ENCODE measurements around the gene CHI3L1. TPM values are rescaled to one million over a fixed set of nuclear protein-coding genes. Genes with fewer than 3 reads are reported as not detected.
A peak's percentile ranks its signal among the peaks of the same experiment; 100 is the strongest.

The CHI3L1 gene
- total RNA-seq, 1 experiment from 2014 or later: not detected

GRCh38 chr1:203181586-203182386 lies 4.7 kb downstream of the CHI3L1 start:
- DNase-seq (ENCODE audit: low read depth): no peak

GRCh38 chr1:203180611-203181330 lies 5.7 kb downstream of the CHI3L1 start:
- DNase-seq (ENCODE audit: low read depth): no peak

DNA sequence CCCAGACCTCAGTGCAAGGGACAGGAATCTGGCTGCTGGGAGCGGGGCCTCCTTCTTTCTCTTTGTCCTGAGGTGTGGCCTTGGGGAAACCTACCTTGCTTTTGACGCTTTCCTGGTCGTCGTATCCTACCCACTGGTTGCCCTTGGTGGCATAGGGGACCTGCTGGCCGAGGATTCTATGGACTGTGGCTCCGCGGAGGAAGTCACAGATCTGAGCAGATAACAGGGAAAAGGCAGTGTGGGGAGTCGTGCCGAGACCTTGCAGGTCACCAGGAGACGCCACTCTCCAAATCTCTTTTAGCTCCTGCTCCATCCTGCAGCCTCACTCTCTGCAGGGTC lies 6.9 kb downstream of the CHI3L1 start:
- DNase-seq (ENCODE audit: low read depth): no peak

GRCh38 chr1:203178821-203179666 lies 7.5 kb downstream of the CHI3L1 start:
- DNase-seq (ENCODE audit: low read depth): no peak

DNA sequence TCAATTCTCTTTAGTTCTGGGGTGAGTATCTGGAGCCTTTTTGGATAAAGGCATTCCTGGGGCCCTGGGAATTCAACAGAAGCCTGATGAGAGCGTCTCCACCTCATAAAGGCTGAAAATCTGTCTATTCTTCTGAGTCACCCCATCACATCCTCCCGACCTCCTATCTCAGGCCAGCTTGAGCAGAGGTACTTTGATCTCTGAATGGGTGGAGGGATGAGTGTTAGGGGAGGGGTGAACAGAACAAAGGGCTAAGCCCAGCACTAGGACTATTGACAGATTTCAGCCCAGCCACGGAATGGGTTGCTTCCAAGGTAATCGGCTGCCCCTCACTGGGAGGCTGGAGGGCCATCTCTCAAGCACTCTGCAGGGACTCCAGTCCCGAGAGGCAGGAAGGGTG lies 8.4 kb downstream of the CHI3L1 start:
- peak; percentile 61 for DNase-seq (ENCODE audit: low read depth)

GRCh38 chr1:203177470-203178039 lies 8.9 kb downstream of the CHI3L1 start:
- peak; percentile 75 for DNase-seq (ENCODE audit: low read depth)

DNA sequence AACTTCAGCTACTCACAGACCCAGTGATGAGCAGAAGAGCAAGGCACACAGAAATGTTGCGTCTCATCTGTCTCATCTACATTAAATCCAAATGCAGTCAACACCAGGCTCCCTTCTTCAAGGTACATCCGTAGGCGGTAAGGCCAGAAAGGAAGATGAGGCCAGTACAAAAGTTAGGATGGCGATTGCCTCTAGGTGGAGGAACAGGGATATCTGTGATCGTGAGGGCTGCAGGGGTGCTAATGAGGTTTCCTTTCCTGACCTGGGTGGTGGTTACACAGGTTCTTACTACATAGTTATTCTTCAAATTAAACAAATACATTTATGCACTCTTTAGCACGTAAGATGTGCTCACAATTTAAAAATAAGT lies 9.5 kb downstream of the CHI3L1 start:
- DNase-seq (ENCODE audit: low read depth): no peak

DNA sequence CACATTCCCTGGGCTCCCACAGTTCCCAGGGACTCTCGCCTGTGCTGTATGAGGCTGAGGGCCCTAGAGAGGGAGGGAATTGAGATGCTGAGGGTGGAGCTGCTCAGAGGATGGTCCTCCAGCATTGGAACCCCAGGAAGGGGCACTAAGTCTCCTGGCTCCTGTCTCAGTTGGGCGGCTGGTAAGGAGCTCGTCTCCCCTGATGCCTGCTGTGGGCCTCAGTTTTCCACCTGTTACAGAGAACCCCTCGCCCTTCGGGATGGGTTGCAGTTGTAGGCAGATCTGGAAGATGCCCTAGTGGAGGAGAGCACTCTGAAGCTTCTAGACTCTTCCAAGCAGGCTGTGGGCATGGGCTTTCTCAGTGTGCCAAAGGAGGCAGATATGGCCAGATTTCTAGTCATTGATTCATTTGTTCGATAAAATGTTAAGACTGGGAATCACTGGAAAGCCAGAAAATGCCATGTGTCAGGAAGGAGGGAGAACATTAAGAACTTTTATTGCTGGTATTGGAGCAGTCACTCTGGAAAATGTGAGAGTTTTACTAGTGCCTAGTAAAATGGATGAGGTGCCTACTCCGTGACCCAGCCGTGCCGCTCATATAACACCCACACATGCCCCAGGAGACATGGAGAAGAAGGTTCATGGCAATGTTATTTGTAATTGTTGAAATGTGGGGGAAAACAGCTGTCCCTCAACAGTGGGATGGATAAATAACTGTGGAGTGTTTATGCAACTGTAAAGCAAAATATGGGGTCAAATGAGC lies 10.1 kb downstream of the CHI3L1 start:
- DNase-seq (ENCODE audit: low read depth): no peak

DNA sequence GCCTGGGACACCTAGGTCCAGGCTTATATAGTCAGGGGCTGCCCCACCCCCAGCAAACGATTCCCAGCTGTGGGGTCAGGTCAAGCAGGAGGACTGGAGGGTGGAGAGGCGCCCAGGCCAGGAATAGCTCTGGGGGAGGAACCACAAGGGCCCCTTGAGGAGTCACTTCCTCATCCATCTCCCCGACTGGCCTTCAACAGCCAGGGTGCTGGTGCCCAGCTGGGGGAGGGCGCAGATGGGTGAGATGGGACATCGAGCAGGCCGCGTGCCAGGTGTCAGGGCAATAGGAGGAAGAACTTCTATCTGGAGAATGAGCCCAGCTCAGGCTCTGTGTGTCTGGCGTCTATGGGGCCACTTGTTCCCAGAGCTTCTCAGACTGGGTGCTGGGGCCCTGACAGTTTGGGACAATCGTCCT lies 10.7 kb downstream of the CHI3L1 start:
- no peak for DNase-seq (ENCODE audit: low read depth)

- DNase-seq (ENCODE audit: low read depth): no peak
Observed at GRCh38 chr1:203175237-203175826, 11.2 kb downstream of the CHI3L1 start, which contains the start of gene MYBPH. TSS of gene MYBPH (minus strand) at chr1:203175826. CDS start at chr1:203175755, 71 bp downstream.

GRCh38 chr1:203174324-203174985 lies 12.0 kb downstream of the CHI3L1 start:
- no peak for DNase-seq (ENCODE audit: low read depth)

DNA sequence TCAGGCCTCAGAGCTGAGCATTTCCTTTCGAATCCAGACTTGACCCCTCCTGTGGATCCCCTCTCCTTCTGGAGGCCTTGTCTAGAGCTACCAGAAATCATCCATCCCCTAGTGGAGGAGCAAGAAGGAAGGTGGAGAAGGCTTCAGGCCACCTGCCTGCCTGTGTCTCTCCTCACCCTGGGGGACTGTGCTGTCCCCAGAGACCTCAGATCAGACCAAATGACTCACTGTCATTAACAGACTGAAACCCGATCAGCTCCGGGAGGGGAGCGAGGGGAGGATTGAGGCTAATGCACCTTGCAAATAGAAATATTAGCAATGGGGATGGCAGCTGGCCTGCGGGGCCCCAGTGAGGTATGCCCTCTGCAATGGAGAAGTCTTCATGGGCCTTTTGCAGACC lies 12.9 kb downstream of the CHI3L1 start:
- DNase-seq (ENCODE audit: low read depth): peak; percentile 26

GRCh38 chr1:203173011-203173555 lies 13.4 kb downstream of the CHI3L1 start:
- DNase-seq (ENCODE audit: low read depth): no peak

DNA sequence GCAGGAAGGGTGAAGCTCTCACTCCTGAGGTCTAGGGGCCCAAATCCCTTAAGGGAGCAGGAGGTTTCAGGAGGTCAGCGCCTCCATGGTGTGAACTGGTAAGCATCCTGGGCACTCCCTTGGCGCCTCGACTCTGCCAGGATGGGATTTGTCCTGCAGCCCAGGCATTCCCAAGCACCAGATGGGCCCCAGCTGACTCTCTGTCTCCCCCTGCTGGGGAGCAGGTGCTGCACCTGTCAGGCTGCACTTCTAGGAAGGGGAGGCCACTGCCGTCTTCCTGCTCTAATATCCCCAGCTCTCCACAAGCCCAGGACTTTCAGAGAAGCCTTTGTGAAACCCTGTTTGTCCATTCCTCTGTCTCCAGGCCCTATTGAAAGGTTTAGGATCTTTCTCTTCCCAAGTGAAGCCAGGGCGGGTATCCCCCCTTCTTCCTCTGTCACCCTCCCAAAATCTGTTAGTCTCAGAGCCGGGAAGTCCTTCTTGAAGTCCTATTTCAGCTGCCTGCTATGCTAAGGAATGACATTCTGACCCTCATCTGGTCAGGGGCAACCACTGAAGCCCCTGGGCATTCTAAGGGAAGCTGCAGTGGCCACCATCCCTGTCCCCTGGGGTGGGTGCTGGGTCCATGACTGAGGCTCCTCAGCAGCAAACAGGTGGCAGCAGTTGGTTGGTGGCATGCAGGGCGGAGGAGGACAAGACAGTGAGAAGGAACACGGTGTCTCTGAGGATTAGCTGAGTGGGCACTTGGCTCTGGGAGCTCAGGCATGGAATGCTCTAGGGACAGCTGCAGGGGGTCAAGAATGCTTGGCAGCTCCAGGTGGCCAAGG lies 14.1 kb downstream of the CHI3L1 start:
- peak; percentile 58 for DNase-seq (ENCODE audit: low read depth)

DNA sequence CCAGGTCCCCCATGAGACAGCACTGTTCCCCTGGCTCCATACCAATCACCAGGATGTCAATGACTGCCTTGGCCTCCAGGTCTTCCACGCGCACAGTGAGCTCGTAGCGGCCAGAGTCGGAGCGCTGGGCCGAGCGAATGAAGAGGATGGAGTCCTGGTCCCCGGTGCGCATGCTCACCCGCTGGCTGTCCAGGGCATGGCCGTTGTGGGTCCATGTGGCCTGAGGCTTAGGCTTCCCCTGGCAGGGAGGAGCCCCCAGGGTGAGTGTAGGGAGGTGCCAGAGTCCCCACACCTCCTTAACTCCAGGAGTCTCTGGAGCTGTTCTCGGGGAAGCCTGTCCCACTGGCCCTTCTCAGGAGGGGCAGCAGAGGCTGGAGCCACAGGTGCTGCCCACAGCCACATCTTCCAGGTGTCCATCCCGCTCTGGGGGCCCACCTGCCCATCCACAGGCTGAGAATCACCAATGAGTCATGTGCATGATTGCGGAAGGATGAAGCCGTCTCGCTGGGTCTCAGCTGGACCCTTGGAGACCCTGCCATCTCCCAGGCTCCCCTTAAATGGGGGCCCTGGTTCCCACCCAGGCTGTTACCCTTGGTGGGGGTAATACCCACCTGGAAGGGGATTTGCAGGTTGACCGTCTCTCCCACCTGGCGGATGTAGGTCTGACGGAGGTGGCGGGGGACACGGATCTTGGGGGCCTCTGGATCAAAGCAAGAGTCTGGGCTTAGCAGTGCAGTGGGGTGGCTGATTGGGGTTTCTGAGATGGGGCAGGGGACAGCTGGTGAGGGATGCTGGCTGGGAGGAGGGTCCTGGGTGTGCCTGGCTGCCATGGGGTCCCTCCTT lies 14.9 kb downstream of the CHI3L1 start:
- no peak for DNase-seq (ENCODE audit: low read depth)

DNA sequence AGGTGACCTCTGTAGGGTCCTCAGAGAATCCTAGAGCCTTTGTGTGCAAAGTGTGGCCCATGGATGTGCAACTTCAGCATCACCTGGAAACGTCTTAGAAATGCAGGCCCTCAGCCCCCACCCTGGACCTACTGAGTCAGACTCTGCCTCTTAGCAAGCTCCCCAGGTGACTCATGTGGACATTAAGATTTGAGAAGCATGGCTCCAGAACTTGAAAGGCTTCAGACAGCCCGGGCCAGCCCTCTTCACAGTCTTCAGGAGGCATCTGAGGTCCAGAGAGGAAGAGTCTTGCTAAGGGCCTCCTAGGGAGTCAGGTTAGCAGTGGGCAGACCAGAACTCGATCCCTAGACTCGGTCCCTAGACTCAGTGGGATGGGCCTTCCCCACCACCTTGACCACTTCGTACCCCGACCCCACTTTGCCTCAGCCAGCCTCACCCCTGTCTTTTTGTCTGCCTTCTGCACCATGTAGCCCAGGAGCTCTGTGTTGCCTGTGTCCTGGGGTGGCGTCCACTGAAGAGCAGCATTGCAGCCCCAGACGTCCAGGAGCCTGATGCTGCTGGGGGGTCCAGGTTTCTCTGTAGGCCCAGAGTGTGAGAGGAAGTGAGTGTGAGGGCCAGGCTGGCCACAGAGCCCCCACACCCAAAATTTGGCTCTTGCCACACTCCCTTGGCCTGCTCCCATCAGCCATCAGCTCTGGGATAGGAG lies 15.7 kb downstream of the CHI3L1 start:
- DNase-seq (ENCODE audit: low read depth): peak; percentile 48

GRCh38 chr1:203169770-203170520 lies 16.6 kb downstream of the CHI3L1 start:
- DNase-seq (ENCODE audit: low read depth): no peak
